Stomach smooth muscle (tissue), 2 donors: Measurements from ENCODE around the gene ANKRD18B.
"Not testable (repeated sequence)": the region's sequence is repeated elsewhere in the genome, so short reads cannot be mapped to it uniquely, and the experiment has no call there.

Experiments used
- H3K27ac ChIP-seq: one replicate; pipeline ENCODE4 v1.7.0; 2013; ENCODE audit warnings: mild to moderate bottlenecking, low read length, inconsistent platforms
- H3K27me3 ChIP-seq, 2 donors: one replicate each; pipeline ENCODE4 v1.7.0; 2013; ENCODE audit warnings: low read length in 2 of 2; ENCODE audit not compliant: insufficient read depth in 2 of 2, control insufficient read depth in 1 of 2
- H3K36me3 ChIP-seq, 2 donors: one replicate each; pipeline ENCODE4 v1.7.0; 2013; ENCODE audit warnings: low read length in 2 of 2; ENCODE audit not compliant: control insufficient read depth in 2 of 2, insufficient read depth in 2 of 2
- H3K4me1 ChIP-seq: one replicate; pipeline ENCODE4 v1.7.0; 2013; ENCODE audit warnings: low read length; ENCODE audit not compliant: control insufficient read depth, insufficient read depth
- H3K4me3 ChIP-seq, 2 donors: one replicate each; pipeline ENCODE4 v1.7.0; 2013; ENCODE audit warnings: low read length in 2 of 2
- H3K9ac ChIP-seq, 2 donors: one replicate each; pipeline ENCODE4 v1.7.0; 2013; ENCODE audit warnings: low read length in 2 of 2, mild to moderate bottlenecking in 1 of 2
- H3K9me3 ChIP-seq, 2 donors: one replicate each; pipeline ENCODE4 v1.7.0; 2013; ENCODE audit warnings: low read length in 2 of 2; ENCODE audit not compliant: control insufficient read depth in 2 of 2
- donor health status: healthy.
- donor health status: Pancreatic carcinoma.

Gene ANKRD18B

GRCh38 chr9:33523397-33524305, at the start of gene ANKRD18B:
Gene ANKRD18B, plus strand, starts transcription at chr9:33524251. Its CDS starts 239 bp downstream, at chr9:33524490.
- Histone ChIP-seq H3K4me3 (peak within 1 kb of the TSS; percentile 40 to 67), H3K27me3 (peaks cover 11% of the 10 kb centered on the region in 2 donors), H3K9ac (peak within 1 kb of the TSS in 1 of 2 donors; percentile 44)
- H3K27ac ChIP-seq, H3K4me1 ChIP-seq, H3K9me3 ChIP-seq, H3K36me3 ChIP-seq: not testable (repeated sequence)

- Histone ChIP-seq H3K27ac (no peak overlapping the region), H3K9ac (no peak overlapping the region), H3K4me3 (no peak overlapping the region), H3K36me3 (peaks cover 10 to 11% of the 10 kb centered on the region in 2 donors), H3K27me3 (no peaks in the 10 kb centered on the region), H3K4me1 (peaks cover 20% of the 10 kb centered on the region), H3K9me3 (no peaks in the 10 kb centered on the region)
These were observed 48.7 kb upstream of the ANKRD18B start for GRCh38 chr9:33475357-33475756.

- Histone ChIP-seq H3K9ac (no peak overlapping the region), H3K9me3 (no peaks in the 10 kb centered on the region), H3K27ac (no peak overlapping the region), H3K4me1 (peaks cover 20% of the 10 kb centered on the region), H3K27me3 (no peaks in the 10 kb centered on the region), H3K4me3 (no peak overlapping the region), H3K36me3 (peaks cover 7 to 8% of the 10 kb centered on the region in 2 donors)
These were observed 47.5 kb upstream of the ANKRD18B start for GRCh38 chr9:33476503-33476902.

GRCh38 chr9:33480106-33480505, 43.9 kb upstream of the ANKRD18B start:
- Histone ChIP-seq H3K27me3 (no peaks in the 10 kb centered on the region), H3K9me3 (no peaks in the 10 kb centered on the region), H3K36me3 (no peaks in the 10 kb centered on the region), H3K4me1 (no peaks in the 10 kb centered on the region), H3K4me3 (no peak overlapping the region), H3K27ac (no peak overlapping the region), H3K9ac (no peak overlapping the region)

GRCh38 chr9:33480976-33481375, 43.1 kb upstream of the ANKRD18B start:
- H3K36me3 ChIP-seq, result no peaks in the 10 kb centered on the region
- H3K27me3 ChIP-seq, result no peaks in the 10 kb centered on the region
- H3K27ac ChIP-seq, result no peak overlapping the region
- H3K9me3 ChIP-seq, result no peaks in the 10 kb centered on the region
- H3K9ac ChIP-seq, result no peak overlapping the region
- H3K4me3 ChIP-seq, result no peak overlapping the region
- H3K4me1 ChIP-seq, result no peaks in the 10 kb centered on the region

- not testable (repeated sequence) for H3K4me1 ChIP-seq, H3K36me3 ChIP-seq, H3K9ac ChIP-seq, H3K27me3 ChIP-seq, H3K4me3 ChIP-seq, H3K27ac ChIP-seq, H3K9me3 ChIP-seq
These were observed 38.7 kb upstream of the ANKRD18B start for GRCh38 chr9:33485312-33485711.

GRCh38 chr9:33489066-33489465, 35.0 kb upstream of the ANKRD18B start:
- Histone ChIP-seq H3K36me3 (no peaks in the 10 kb centered on the region), H3K9me3 (no peaks in the 10 kb centered on the region), H3K4me3 (no peak overlapping the region), H3K27me3 (no peaks in the 10 kb centered on the region), H3K9ac (no peak overlapping the region), H3K4me1 (no peaks in the 10 kb centered on the region), H3K27ac (no peak overlapping the region)

GRCh38 chr9:33493819-33494218, 30.2 kb upstream of the ANKRD18B start:
- H3K36me3 ChIP-seq, H3K4me3 ChIP-seq, H3K27ac ChIP-seq, H3K27me3 ChIP-seq, H3K9me3 ChIP-seq, H3K4me1 ChIP-seq, H3K9ac ChIP-seq: not testable (repeated sequence)

GRCh38 chr9:33498387-33498786, 25.7 kb upstream of the ANKRD18B start:
- no peaks in the 10 kb centered on the region for H3K36me3 ChIP-seq
- no peak overlapping the region for H3K4me3 ChIP-seq
- no peaks in the 10 kb centered on the region for H3K4me1 ChIP-seq
- H3K27me3 ChIP-seq, result no peaks in the 10 kb centered on the region
- no peak overlapping the region for H3K27ac ChIP-seq
- H3K9ac ChIP-seq, result no peak overlapping the region
- H3K9me3 ChIP-seq, result no peaks in the 10 kb centered on the region

GRCh38 chr9:33506626-33507370, 17.3 kb upstream of the ANKRD18B start:
- Histone ChIP-seq H3K4me3 (no peak overlapping the region), H3K4me1 (peaks cover 3% of the 10 kb centered on the region), H3K36me3 (no peaks in the 10 kb centered on the region), H3K27me3 (no peaks in the 10 kb centered on the region), H3K9me3 (no peaks in the 10 kb centered on the region), H3K9ac (no peak overlapping the region), H3K27ac (no peak overlapping the region)
